ENCODE results near the gene MEGF6. TPM values are rescaled to one million over a fixed set of nuclear protein-coding genes. Genes with fewer than 3 reads are reported as not detected.
A peak's percentile ranks its signal among the peaks of the same experiment; 100 is the strongest.

MEGF6 gene
- total RNA-seq, 1 donor from 2014 or later, result 209 TPM

DNA sequence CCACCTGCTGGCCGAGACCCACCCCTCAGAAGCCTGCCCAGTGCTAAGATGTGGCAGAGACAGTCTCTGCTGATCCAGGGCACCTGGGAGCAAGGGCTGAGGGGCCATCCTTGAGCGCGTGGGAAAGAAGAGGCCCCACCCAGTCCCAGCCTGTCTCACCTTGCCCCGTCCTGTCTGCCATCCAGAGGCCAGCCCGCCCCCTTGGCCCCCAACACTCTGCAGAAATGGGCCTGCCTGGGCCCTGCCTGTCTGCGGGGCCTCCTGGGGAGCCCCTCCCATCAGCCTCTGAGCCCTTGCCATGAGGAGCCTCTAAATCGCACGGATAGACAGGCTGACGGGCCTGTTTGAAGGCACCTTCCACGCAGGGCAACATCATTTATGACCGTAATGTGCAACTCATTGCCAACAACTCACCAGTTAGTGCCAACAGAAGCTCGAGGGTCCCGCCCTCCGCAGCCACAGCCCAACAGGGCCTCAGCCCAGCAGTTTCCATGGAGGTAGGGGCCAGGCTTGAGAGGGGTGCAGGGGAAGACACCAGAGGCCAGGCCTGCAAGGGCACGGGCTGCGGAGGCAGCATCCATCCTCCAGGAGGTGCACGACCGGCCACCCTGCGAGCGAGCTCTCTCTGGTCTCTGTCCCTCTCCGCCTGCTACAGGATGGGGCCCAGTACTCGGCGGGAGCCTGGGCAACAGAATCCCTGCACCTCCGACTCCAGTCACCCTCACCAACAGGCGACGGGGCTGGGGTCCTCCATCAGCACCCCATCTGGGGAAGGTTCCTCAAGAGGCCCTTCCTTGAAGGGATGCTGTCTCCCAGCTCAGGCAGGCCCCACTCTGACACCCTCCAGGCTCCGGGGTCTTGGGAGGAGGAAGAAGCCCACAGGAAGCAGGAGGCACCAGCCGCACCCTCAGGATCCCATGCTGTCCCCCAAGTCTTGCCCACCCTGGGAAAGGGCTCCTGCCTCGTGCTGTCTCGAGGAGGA, 78.0 kb downstream of the MEGF6 start:
- H3K27me3 Mint-ChIP-seq (ENCODE audit: low read depth), result no peaks in the 10 kb centered on the region
- H3K36me3 Mint-ChIP-seq, result no peaks in the 10 kb centered on the region
- no peak overlapping the region for H3K4me3 Mint-ChIP-seq
- peak overlapping the region; percentile 56 for H3K27ac Mint-ChIP-seq
- no peaks in the 10 kb centered on the region for H3K9me3 Mint-ChIP-seq
- peaks cover 22% of the 10 kb centered on the region for H3K4me1 Mint-ChIP-seq
- no peak for TF ChIP-seq CTCF (IDR thresholded peaks at IDR 0.05; ENCODE audit: unreplicated experiment)
- no peak for DNase-seq (ENCODE audit: low spot score in 2 of 2, unreplicated experiment in 2 of 2)

GRCh38 chr1:3531928-3532327, 79.4 kb downstream of the MEGF6 start:
- TF ChIP-seq CTCF (IDR thresholded peaks at IDR 0.05; ENCODE audit: unreplicated experiment), result no peak
- Mint-ChIP-seq H3K4me3 (peak overlapping the region; percentile 71), H3K36me3 (no peaks in the 10 kb centered on the region), H3K27ac (no peak overlapping the region), H3K4me1 (peaks cover 22% of the 10 kb centered on the region), H3K27me3 (ENCODE audit: low read depth) (no peaks in the 10 kb centered on the region), H3K9me3 (no peaks in the 10 kb centered on the region)
- no peak for DNase-seq (ENCODE audit: low spot score in 2 of 2, unreplicated experiment in 2 of 2)

DNA sequence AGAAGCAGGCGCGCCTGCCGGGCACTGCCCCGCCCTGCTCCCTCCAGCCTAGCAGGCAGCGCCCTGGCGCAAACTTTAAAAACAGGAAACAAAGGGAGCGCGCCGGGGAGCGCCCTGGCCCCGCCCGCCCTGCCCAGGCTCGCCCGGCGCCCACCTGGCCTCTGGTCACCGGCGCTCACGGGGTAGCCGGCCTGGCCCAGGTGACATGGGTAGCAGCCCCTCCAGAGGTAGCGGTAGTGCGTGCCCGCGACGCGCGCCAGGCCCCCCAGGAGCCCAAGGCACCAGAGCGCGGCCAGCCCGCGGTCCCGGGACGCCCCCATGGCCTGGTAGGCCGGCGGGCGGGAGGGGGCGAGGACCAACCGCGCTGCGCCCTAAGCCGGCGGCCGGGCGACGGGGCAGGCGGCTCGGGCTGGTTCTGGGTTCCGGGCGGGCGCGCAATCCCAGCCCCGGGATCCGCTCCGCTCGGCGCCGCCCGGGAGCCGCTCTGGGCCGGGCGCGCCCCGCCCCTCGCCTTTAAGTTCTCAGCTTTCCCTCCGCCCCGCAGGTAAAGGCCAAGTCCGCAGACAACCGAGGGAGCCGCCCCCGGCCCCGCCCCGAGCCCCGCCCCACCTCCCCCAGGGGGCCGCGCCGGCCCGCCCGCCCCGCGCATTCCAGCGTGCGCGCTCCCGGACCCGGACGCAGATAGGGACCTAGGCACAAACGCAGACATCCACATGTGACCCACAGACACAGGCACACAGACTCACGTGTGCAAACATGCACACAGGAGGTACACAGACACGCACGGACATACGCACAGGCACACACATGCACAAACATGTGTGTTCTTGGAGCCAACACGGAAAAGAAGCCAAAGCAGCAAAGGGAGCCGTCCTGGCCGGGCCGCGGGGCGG, 80.1 kb downstream of the MEGF6 start:
- Mint-ChIP-seq H3K4me1 (peaks cover 22% of the 10 kb centered on the region), H3K9me3 (no peaks in the 10 kb centered on the region), H3K36me3 (no peaks in the 10 kb centered on the region), H3K4me3 (peak overlapping the region; percentile 71), H3K27ac (peak overlapping the region; percentile 93), H3K27me3 (ENCODE audit: low read depth) (no peaks in the 10 kb centered on the region)
- no peak for TF ChIP-seq CTCF (IDR thresholded peaks at IDR 0.05; ENCODE audit: unreplicated experiment)
- DNase-seq (ENCODE audit: low spot score in 2 of 2, unreplicated experiment in 2 of 2), result peak; percentile 74 to 80

GRCh38 chr1:3530086-3530925, 81.0 kb downstream of the MEGF6 start:
- no peak for DNase-seq (ENCODE audit: low spot score in 2 of 2, unreplicated experiment in 2 of 2)
- Mint-ChIP-seq H3K4me1 (peaks cover 22% of the 10 kb centered on the region), H3K4me3 (peak overlapping the region; percentile 67), H3K36me3 (no peaks in the 10 kb centered on the region), H3K9me3 (no peaks in the 10 kb centered on the region), H3K27ac (no peak overlapping the region), H3K27me3 (ENCODE audit: low read depth) (no peaks in the 10 kb centered on the region)
- no peak for TF ChIP-seq CTCF (IDR thresholded peaks at IDR 0.05; ENCODE audit: unreplicated experiment)
